ENCODE results near the gene RAD23A. TPM values are rescaled to one million over a fixed set of nuclear protein-coding genes. Genes with fewer than 3 reads are reported as not detected.

RAD23A gene
- total RNA-seq, 1 donor from 2014 or later: 112 TPM

- no peak for ATAC-seq (ENCODE audit: low read depth)
- no peaks in the 10 kb centered on the region for H3K27me3 Mint-ChIP-seq
- peaks cover 48% of the 10 kb centered on the region for H3K36me3 Mint-ChIP-seq (ENCODE audit: low read depth)
- H3K4me3 Mint-ChIP-seq: no peak overlapping the region
- peaks cover 11% of the 10 kb centered on the region for H3K4me1 Mint-ChIP-seq
- H3K9me3 Mint-ChIP-seq: no peaks in the 10 kb centered on the region
- intact Hi-C loops (cut with micrococcal nuclease): no loop called here
- DNase-seq: no peak
- ChIA-PET POLR2A (interaction anchor here (4.2 kb wide), 1 partner anchor 10 kb away, joined by 46 read pairs; the partner anchor contains the start of gene FARSA), CTCF (no interaction called here)
- no peak overlapping the region for H3K27ac Mint-ChIP-seq
- no peak for TF ChIP-seq CTCF (IDR thresholded peaks at IDR 0.05)
Measured at GRCh38 chr19:12922959-12923358, 22.7 kb upstream of the RAD23A start.

GRCh38 chr19:12924621-12925310 lies 20.9 kb upstream of the RAD23A start:
- Mint-ChIP-seq H3K4me1 (peaks cover 2% of the 10 kb centered on the region), H3K27me3 (no peaks in the 10 kb centered on the region), H3K4me3 (no peak overlapping the region), H3K9me3 (no peaks in the 10 kb centered on the region), H3K36me3 (ENCODE audit: low read depth) (peaks cover 62% of the 10 kb centered on the region), H3K27ac (no peak overlapping the region)
- ChIA-PET POLR2A (interaction anchor here (0.7 to 1.1 kb wide), 2 partner anchors 13 to 14 kb away, joined by 3 read pairs; no protein-coding TSS in a partner anchor), CTCF (no interaction called here)
- no peak for DNase-seq
- intact Hi-C loops (cut with micrococcal nuclease): no loop called here
- TF ChIP-seq CTCF (IDR thresholded peaks at IDR 0.05): no peak
- ATAC-seq (ENCODE audit: low read depth): no peak

GRCh38 chr19:12930002-12930645 lies 15.5 kb upstream of the RAD23A start:
- Mint-ChIP-seq H3K36me3 (ENCODE audit: low read depth) (peaks cover 53% of the 10 kb centered on the region), H3K4me1 (peaks cover 24% of the 10 kb centered on the region), H3K9me3 (no peaks in the 10 kb centered on the region), H3K27ac (no peak overlapping the region), H3K4me3 (no peak overlapping the region), H3K27me3 (no peaks in the 10 kb centered on the region)
- intact Hi-C loops (cut with micrococcal nuclease): no loop called here
- ChIA-PET POLR2A (interaction anchor here (2.4 kb wide), 1 partner anchor 11 kb away, joined by 10 read pairs; the partner anchor contains the start of gene SYCE2), CTCF (interaction anchor here (1.2 kb wide), 1 partner anchor 35 kb away, joined by 5 read pairs; no protein-coding TSS in a partner anchor)
- no peak for DNase-seq
- no peak for ATAC-seq (ENCODE audit: low read depth)
- TF ChIP-seq CTCF (IDR thresholded peaks at IDR 0.05): no peak

GRCh38 chr19:12932392-12933286 lies 13.0 kb upstream of the RAD23A start:
- Mint-ChIP-seq H3K36me3 (ENCODE audit: low read depth) (peaks cover 39% of the 10 kb centered on the region), H3K4me1 (peaks cover 36% of the 10 kb centered on the region), H3K27me3 (no peaks in the 10 kb centered on the region), H3K27ac (peak overlapping the region; percentile 86), H3K9me3 (no peaks in the 10 kb centered on the region), H3K4me3 (peak overlapping the region; percentile 96)
- ChIA-PET CTCF (interaction anchor here (1.2 kb wide), 1 partner anchor 33 kb away, joined by 8 read pairs; no protein-coding TSS in a partner anchor), POLR2A (interaction anchor here (0.5 to 3.5 kb wide), 23 partner anchors 10 to 878 kb away, joined by 3 to 46 read pairs (median 5); partner anchors contain the start of genes C19orf53, DNASE2, GCDH and GET3)
- DNase-seq: no peak
- no peak for TF ChIP-seq CTCF (IDR thresholded peaks at IDR 0.05)
- ATAC-seq (ENCODE audit: low read depth): no peak
- intact Hi-C loops (cut with micrococcal nuclease): loop anchor here (1.0 kb wide), 4 partner anchors 13 to 51 kb away; partner anchors contain the start of genes DNASE2, GCDH, RAD23A and SYCE2
